Ascending aorta (tissue), 2 donors: ENCODE results near the gene CD200R1L. TPM values are rescaled to one million over a fixed set of nuclear protein-coding genes. Genes with fewer than 3 reads are reported as not detected.

Experiments used
- DNase-seq, 2 donors: peaks; one replicate each; pipeline ENCODE4 v3.0.0-alpha.2; 2019; ENCODE audit warnings: low spot score in 2 of 2
- H3K27ac ChIP-seq, 2 donors: fragments of 200-600 bp; sonication (generic); one replicate each; pipeline ENCODE4 v1.5.1; 2016 to 2017; ENCODE audit warnings: mild to moderate bottlenecking in 1 of 2
- H3K27me3 ChIP-seq: fragments of 200-600 bp; sonication (generic); one replicate; pipeline ENCODE4 v1.5.1; 2017
- H3K36me3 ChIP-seq, 2 donors: fragments of 200-600 bp; sonication (generic); one replicate each; pipeline ENCODE4 v1.5.1; 2016
- H3K4me1 ChIP-seq, 2 donors: fragments of 200-600 bp; sonication (generic); one replicate each; pipeline ENCODE4 v1.5.1; 2016 to 2017; ENCODE audit warnings: mild to moderate bottlenecking in 1 of 2
- H3K4me3 ChIP-seq, 2 donors: fragments of 200-600 bp; sonication (generic); one replicate each; pipeline ENCODE4 v1.5.1; 2016 to 2017; ENCODE audit warnings: mild to moderate bottlenecking in 1 of 2
- H3K9me3 ChIP-seq, 2 donors: fragments of 200-600 bp; sonication (generic); one replicate each; pipeline ENCODE4 v1.5.1; 2016
- intact Hi-C: fragments of 100-400 bp; cut with DNase I; formaldehyde crosslinking; loops from one replicate; pipeline ENCODE4 v1.15.1; 2023
- total RNA-seq: library from RNA; depleted of rRNA; stranded (reverse); fragments of >200 nt; gene quantifications from one replicate; pipeline ENCODE4 v1.1.0, GENCODE V29; 2016
- TF ChIP-seq, protein P1 (sequence below), 3 experiments: fragments of 200-600 bp in 2 of 3; fragments of 450-650 bp in 1 of 3; sonication (generic) in 2 of 3; IDR thresholded peaks; one replicate each; pipeline ENCODE4 v1.5.1; 2016 to 2019; ENCODE audit warnings: antibody characterized with exemption in 3 of 3, mild to moderate bottlenecking in 1 of 3, moderate library complexity in 1 of 3

CD200R1L gene
- total RNA-seq, 1 donor from 2014 or later, result not detected

DNA sequence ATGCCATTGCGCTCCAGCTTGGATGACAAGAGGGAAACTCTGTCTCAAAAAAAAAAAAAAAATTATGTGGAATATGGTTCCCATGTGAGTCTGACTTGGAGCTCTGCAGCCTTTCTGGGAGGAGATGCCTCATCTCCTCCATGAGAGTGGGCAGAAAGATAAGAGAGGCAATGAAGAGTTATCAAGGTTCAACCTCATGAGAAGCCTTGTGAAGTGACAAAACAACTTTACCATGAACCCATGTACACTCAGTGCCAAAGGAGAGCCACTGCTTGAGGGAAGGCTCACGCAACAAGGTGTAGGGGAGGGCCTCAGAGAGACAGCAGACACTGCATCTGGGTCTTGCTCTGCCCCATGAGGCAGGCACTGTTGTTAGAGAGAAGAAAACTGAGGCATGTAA lies 75.7 kb downstream of the CD200R1L start:
- Histone ChIP-seq H3K36me3 (no peaks in the 10 kb centered on the region), H3K4me1 (no peaks in the 10 kb centered on the region), H3K4me3 (no peak overlapping the region), H3K9me3 (no peaks in the 10 kb centered on the region), H3K27me3 (no peaks in the 10 kb centered on the region), H3K27ac (no peak overlapping the region)
- intact Hi-C loops, result no loop called here
- TF ChIP-seq, protein P1, sequence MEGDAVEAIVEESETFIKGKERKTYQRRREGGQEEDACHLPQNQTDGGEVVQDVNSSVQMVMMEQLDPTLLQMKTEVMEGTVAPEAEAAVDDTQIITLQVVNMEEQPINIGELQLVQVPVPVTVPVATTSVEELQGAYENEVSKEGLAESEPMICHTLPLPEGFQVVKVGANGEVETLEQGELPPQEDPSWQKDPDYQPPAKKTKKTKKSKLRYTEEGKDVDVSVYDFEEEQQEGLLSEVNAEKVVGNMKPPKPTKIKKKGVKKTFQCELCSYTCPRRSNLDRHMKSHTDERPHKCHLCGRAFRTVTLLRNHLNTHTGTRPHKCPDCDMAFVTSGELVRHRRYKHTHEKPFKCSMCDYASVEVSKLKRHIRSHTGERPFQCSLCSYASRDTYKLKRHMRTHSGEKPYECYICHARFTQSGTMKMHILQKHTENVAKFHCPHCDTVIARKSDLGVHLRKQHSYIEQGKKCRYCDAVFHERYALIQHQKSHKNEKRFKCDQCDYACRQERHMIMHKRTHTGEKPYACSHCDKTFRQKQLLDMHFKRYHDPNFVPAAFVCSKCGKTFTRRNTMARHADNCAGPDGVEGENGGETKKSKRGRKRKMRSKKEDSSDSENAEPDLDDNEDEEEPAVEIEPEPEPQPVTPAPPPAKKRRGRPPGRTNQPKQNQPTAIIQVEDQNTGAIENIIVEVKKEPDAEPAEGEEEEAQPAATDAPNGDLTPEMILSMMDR (IDR thresholded peaks at IDR 0.05), result no peak
- DNase-seq, result no peak

DNA sequence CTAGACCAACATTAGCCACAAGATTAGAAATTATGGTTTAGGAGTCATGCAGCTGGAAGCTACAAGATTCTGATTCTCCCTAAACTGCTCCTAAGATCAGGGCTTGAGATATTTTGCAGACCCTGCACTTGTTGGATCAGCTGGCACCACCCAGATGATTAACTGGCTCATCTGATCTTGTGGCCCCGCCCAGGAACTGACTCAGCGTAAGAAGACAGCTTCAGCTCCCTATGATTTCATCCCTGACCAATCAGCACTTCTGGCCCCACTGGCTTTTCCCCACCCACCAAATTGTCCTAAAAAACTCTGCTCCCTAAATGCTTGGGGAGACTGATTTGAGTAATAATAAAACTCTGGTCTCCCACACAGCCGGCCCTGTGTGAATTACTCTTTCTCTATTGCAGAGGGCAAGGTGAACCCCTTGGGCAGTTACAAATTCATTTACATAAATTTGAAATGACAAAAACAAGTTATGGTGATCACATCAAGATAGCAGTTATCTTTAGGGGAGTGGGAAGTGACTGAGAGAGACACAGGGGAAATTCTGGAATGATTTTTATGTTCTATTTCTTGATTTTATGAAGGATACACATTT lies 76.5 kb downstream of the CD200R1L start:
- Histone ChIP-seq H3K36me3 (no peaks in the 10 kb centered on the region), H3K27ac (no peak overlapping the region), H3K9me3 (no peaks in the 10 kb centered on the region), H3K4me3 (no peak overlapping the region), H3K27me3 (no peaks in the 10 kb centered on the region), H3K4me1 (no peaks in the 10 kb centered on the region)
- DNase-seq, result no peak
- TF ChIP-seq, protein P1 (IDR thresholded peaks at IDR 0.05), result no peak
- intact Hi-C loops, result no loop called here

DNA sequence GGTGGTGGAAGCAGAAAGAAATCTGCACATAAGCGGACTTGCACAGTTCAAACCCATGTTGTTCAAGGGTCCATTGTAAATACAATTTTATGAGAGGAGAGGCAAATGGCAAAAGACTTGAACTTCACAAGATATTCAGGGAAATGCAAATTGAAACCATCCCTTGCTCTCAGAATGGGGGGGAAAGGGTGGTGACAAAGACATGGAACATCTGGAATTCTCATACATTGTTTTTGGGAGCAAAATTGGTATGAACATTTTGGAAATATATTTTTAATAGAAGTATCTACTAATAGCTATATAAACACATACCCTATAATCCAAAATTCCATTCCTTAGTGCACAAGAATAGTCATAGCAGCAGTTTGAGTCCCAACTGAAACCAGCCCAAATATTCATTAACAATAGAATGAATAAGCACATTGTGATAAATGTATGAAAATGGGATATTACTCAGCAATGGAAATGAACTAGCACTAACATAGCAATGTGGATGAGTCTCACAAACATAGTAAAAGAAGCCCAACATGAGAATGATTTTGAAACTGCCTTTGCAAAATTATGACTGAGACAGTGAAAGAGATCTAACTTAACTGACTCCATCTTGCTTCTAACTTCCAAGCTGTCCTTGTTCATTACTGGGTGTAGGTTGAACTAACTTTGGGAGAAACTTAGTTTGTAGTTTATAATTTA lies 77.2 kb downstream of the CD200R1L start:
- intact Hi-C loops, result no loop called here
- H3K27ac ChIP-seq, result no peak overlapping the region
- no peaks in the 10 kb centered on the region for H3K4me1 ChIP-seq
- no peaks in the 10 kb centered on the region for H3K36me3 ChIP-seq
- H3K4me3 ChIP-seq, result no peak overlapping the region
- DNase-seq, result no peak
- no peaks in the 10 kb centered on the region for H3K9me3 ChIP-seq
- no peaks in the 10 kb centered on the region for H3K27me3 ChIP-seq
- TF ChIP-seq, protein P1 (IDR thresholded peaks at IDR 0.05), result no peak

DNA sequence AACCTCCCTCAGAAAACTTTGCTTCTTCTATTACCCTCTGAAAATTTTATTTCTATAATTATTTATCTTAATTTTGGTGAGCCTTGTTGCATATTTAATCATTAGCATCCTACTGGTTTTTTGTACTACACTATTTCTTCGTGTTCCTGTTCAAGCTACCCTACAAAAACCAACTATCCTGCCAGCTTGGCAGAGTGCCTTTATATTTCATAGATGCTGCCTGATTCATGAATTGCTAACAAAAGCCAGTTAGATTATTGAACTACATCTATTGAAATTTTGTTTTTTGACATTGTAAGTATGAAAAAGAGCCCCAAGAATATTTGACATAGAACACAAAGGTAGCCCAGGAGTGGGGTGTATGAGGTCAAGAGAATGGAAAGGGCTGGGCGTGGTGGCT lies 78.9 kb downstream of the CD200R1L start:
- TF ChIP-seq, protein P1 (IDR thresholded peaks at IDR 0.05), result no peak
- no peaks in the 10 kb centered on the region for H3K9me3 ChIP-seq
- no peak overlapping the region for H3K4me3 ChIP-seq
- no peak overlapping the region for H3K27ac ChIP-seq
- no peak for DNase-seq
- no peaks in the 10 kb centered on the region for H3K4me1 ChIP-seq
- no peaks in the 10 kb centered on the region for H3K27me3 ChIP-seq
- no peaks in the 10 kb centered on the region for H3K36me3 ChIP-seq
- intact Hi-C loops, result no loop called here

DNA sequence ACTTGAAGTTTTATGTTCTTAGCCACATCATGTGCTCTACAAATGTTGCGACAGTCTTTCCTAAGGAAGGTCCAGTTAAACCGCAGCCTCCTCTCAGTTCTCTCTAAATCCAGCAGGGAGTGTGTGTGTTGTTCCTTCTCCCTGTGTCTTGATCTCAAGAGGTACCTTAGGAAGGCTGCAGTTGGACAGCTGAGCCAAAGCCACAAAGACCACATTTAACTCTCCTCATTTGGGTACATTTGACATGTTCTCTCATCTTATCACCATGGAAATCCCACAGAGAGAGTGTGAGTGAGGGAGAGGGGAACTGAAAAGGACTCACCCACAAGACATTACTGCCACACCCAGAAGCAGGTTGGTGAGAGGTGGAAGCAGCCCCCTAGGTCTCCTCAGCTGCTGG lies 79.5 kb downstream of the CD200R1L start:
- intact Hi-C loops, result no loop called here
- Histone ChIP-seq H3K9me3 (no peaks in the 10 kb centered on the region), H3K36me3 (no peaks in the 10 kb centered on the region), H3K27ac (no peak overlapping the region), H3K4me3 (no peak overlapping the region), H3K27me3 (no peaks in the 10 kb centered on the region), H3K4me1 (no peaks in the 10 kb centered on the region)
- TF ChIP-seq, protein P1 (IDR thresholded peaks at IDR 0.05), result no peak
- no peak for DNase-seq

Other genes starting within 250 kb of the CD200R1L start
- gene CCDC80, start 205.7 kb downstream of the CD200R1L start, total RNA-seq, result 160 TPM
- gene CD200R1, start 128.2 kb upstream of the CD200R1L start, total RNA-seq, result not detected
- 1.6 TPM for gene GTPBP8, start 144.1 kb upstream of the CD200R1L start, total RNA-seq